ENCODE measurements around the gene TMEM181. TPM values are rescaled to one million over a fixed set of nuclear protein-coding genes. Genes with fewer than 3 reads are reported as not detected.
A peak's percentile ranks its signal among the peaks of the same experiment; 100 is the strongest.

TMEM181 gene
- total RNA-seq, 2 donors from 2014 or later, result 21.2 to 21.8 TPM

DNA sequence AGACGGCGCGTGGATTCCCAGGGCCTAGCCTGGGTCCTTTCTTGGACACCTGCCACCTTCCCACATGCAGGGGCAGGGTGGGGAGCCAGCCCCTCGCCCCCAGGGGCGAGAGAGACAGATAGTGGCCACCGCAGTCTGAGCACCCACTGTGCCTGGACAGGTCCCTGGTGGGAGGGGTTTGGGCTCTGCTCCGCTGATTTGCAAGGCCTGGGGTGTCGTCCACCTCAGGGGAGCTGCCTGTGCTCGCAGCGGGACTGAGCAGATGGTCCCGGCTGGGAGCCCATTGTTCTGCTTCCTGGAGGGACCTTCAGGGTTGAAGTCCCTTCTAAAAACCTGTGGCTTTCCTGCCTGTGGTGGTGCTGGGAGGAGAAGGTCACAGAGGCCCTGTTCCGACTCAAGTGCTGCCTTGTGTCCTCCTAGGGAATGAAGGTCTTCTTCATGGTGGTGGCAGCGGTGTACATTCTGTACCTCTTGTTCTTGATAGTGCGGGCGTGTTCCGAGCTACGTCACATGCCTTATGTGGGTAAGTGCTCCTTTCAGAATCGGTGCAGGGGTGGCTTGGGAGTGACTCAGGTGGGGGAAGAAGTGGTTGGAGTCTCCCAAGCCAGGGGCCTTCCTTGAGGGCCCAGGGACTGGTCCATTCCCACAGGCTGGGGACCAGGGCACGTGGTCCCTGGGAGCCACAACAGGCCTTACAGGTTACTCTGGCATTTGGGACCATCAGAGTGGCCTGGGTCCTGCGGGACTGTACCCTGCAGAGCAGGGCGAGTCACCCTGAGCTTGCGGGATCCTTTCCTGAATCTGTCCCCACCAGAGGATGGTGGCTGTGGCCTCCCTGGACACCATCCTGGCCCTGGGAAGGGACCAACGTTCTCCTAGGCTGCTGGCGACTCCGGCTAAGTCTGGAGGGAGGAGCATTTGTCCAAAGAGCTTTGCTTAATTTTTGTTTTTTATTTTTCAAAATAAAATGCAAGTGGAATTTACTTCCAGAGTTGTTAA, 65.1 kb downstream of the TMEM181 start:
- H3K4me3 ChIP-seq (ENCODE audit: low read length), result no peak overlapping the region
- H3K36me3 Mint-ChIP-seq (ENCODE audit: low read depth), result peaks cover 70% of the 10 kb centered on the region
- peaks cover 8% of the 10 kb centered on the region for H3K4me1 Mint-ChIP-seq
- TF ChIP-seq, protein P1, sequence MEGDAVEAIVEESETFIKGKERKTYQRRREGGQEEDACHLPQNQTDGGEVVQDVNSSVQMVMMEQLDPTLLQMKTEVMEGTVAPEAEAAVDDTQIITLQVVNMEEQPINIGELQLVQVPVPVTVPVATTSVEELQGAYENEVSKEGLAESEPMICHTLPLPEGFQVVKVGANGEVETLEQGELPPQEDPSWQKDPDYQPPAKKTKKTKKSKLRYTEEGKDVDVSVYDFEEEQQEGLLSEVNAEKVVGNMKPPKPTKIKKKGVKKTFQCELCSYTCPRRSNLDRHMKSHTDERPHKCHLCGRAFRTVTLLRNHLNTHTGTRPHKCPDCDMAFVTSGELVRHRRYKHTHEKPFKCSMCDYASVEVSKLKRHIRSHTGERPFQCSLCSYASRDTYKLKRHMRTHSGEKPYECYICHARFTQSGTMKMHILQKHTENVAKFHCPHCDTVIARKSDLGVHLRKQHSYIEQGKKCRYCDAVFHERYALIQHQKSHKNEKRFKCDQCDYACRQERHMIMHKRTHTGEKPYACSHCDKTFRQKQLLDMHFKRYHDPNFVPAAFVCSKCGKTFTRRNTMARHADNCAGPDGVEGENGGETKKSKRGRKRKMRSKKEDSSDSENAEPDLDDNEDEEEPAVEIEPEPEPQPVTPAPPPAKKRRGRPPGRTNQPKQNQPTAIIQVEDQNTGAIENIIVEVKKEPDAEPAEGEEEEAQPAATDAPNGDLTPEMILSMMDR (conservative IDR thresholded peaks at IDR 0.05), result no peak
- H3K36me3 ChIP-seq (ENCODE audit: control insufficient read depth, insufficient read depth, low read length), result peaks cover 73% of the 10 kb centered on the region
- peak overlapping the region; percentile 24 for H3K27ac ChIP-seq (ENCODE audit: low read depth, low read length)
- peaks cover 7% of the 10 kb centered on the region for H3K9me3 Mint-ChIP-seq
- peak overlapping the region; percentile 88 for H3K27ac Mint-ChIP-seq
- 95 to 98% methylated on average over 12 to 25 of the region's 25 CpGs for WGBS, 2 experiments (ENCODE audit: insufficient coverage in 1 of 2, insufficient read length in 1 of 2)
- no peak overlapping the region for H3K4me3 Mint-ChIP-seq
- H3K9ac ChIP-seq (ENCODE audit: extremely low read depth, low read length, poor library complexity, severe bottlenecking), result no peak overlapping the region
- no peaks in the 10 kb centered on the region for H3K4me1 ChIP-seq (ENCODE audit: control insufficient read depth, insufficient read depth, low read length)
- H3K27me3 ChIP-seq (ENCODE audit: control insufficient read depth, insufficient read depth, low read length, poor library complexity, severe bottlenecking), result no peaks in the 10 kb centered on the region
- DNase-seq, result no peak
- H3K9me3 ChIP-seq (ENCODE audit: control insufficient read depth, low read length), result peaks cover 9% of the 10 kb centered on the region
- no peaks in the 10 kb centered on the region for H3K27me3 Mint-ChIP-seq (ENCODE audit: insufficient read depth)

DNA sequence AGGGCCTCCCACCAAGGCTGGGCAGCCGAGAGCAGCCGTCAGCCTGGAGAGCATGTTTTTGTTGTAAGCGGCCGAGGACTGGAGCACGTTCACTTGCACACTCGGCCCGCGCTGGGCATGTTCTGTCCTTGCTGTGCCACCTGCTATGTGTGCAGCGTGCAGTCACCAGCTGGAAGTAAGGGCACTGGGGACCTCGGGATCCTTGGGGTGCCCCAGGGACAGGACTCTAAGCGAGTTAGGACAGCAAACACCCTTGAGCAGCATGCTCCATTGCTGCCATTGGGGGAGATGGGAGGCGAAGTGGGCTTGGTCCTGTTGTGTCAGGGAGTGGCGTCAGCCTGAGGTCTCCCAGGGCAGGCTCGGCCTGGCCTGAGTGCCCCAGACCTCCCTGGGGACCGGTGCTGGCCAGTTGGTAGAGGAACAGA, 66.0 kb downstream of the TMEM181 start:
- 94 to 96% methylated on average over 10 to 15 of the region's 15 CpGs for whole genome bisulfite sequencing, 2 experiments (ENCODE audit: insufficient coverage in 1 of 2, insufficient read length in 1 of 2)
- Histone ChIP-seq H3K4me3 (ENCODE audit: low read length) (no peak overlapping the region), H3K27me3 (ENCODE audit: control insufficient read depth, insufficient read depth, low read length, poor library complexity, severe bottlenecking) (no peaks in the 10 kb centered on the region), H3K4me1 (ENCODE audit: control insufficient read depth, insufficient read depth, low read length) (no peaks in the 10 kb centered on the region), H3K36me3 (ENCODE audit: control insufficient read depth, insufficient read depth, low read length) (peaks cover 70% of the 10 kb centered on the region), H3K9ac (ENCODE audit: extremely low read depth, low read length, poor library complexity, severe bottlenecking) (no peak overlapping the region), H3K9me3 (ENCODE audit: control insufficient read depth, low read length) (no peaks in the 10 kb centered on the region), H3K27ac (ENCODE audit: low read depth, low read length) (no peak overlapping the region)
- Mint-ChIP-seq H3K4me1 (peaks cover 8% of the 10 kb centered on the region), H3K36me3 (ENCODE audit: low read depth) (peaks cover 65% of the 10 kb centered on the region), H3K4me3 (no peak overlapping the region), H3K27ac (peak overlapping the region; percentile 30), H3K27me3 (ENCODE audit: insufficient read depth) (no peaks in the 10 kb centered on the region), H3K9me3 (peaks cover 2% of the 10 kb centered on the region)
- TF ChIP-seq, protein P1 (conservative IDR thresholded peaks at IDR 0.05), result no peak
- no peak for DNase-seq

DNA sequence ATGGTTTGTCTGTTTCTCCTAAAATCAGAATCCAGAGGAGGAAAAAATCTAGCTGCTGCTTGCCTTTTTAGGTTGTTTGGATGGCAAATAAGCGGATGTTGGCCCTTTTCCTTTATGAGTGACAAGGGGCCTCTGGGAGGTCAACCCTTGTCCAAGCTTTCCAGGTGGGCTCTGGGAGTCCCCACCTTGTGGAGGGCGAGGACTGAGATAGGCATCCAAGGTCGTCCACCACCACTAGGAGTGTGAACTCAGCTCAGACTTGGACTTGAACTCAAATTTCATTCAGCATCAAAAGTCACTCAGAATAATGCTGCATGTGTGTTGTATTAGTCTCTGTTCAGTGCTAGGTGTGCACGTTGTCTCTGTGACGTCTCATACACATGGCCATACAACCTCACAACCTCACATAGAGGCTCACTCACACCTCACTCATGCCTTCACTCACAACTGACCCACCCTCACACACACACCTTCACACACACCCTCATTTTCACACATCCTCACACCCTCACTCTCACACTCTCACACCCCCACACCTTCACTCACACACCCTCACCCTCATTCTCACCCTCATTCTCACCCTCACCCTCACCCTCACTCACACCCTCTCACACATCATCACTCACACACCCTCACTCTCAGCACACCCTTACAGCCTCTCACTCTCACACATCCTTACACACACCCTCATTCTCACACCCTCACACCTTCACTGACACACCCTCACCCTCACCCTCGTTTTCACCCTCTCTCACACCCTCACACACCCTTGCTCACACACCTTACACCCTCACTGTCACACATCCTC, 66.7 kb downstream of the TMEM181 start:
- peaks cover 8% of the 10 kb centered on the region for H3K4me1 Mint-ChIP-seq
- H3K27ac Mint-ChIP-seq, result no peak overlapping the region
- Histone ChIP-seq H3K4me1 (ENCODE audit: control insufficient read depth, insufficient read depth, low read length) (no peaks in the 10 kb centered on the region), H3K36me3 (ENCODE audit: control insufficient read depth, insufficient read depth, low read length) (peaks cover 70% of the 10 kb centered on the region), H3K9me3 (ENCODE audit: control insufficient read depth, low read length) (no peaks in the 10 kb centered on the region), H3K9ac (ENCODE audit: extremely low read depth, low read length, poor library complexity, severe bottlenecking) (no peak overlapping the region), H3K27me3 (ENCODE audit: control insufficient read depth, insufficient read depth, low read length, poor library complexity, severe bottlenecking) (no peaks in the 10 kb centered on the region), H3K4me3 (ENCODE audit: low read length) (no peak overlapping the region), H3K27ac (ENCODE audit: low read depth, low read length) (no peak overlapping the region)
- TF ChIP-seq, protein P1 (conservative IDR thresholded peaks at IDR 0.05), result no peak
- no peaks in the 10 kb centered on the region for H3K9me3 Mint-ChIP-seq
- H3K27me3 Mint-ChIP-seq (ENCODE audit: insufficient read depth), result no peaks in the 10 kb centered on the region
- H3K36me3 Mint-ChIP-seq (ENCODE audit: low read depth), result peaks cover 66% of the 10 kb centered on the region
- DNase-seq, result peak; percentile 30
- WGBS, 2 experiments (ENCODE audit: insufficient coverage in 1 of 2, insufficient read length in 1 of 2), result 92% methylated on average over 2 to 6 of the region's 6 CpGs
- no peak overlapping the region for H3K4me3 Mint-ChIP-seq

Data from endodermal cell (in vitro differentiated cells).